Mesenchymal stem cell (in vitro differentiated cells and primary cell): ENCODE results near the gene LSM10.

Experiments
- DNase-seq: peaks from one replicate; pipeline ENCODE4 v3.0.0-alpha.2; 2013
- H2AFZ ChIP-seq: one replicate; pipeline ENCODE4 v1.6.1; 2013; ENCODE audit warnings: low read depth, mild to moderate bottlenecking, control low read depth, inconsistent platforms, low read length, moderate library complexity
- H2AK5ac ChIP-seq: 2 replicates; pipeline ENCODE4 v1.6.1; 2013; ENCODE audit warnings: low read length, moderate library complexity, mild to moderate bottlenecking, inconsistent platforms; ENCODE audit not compliant: severe bottlenecking
- H2BK120ac ChIP-seq: one replicate; pipeline ENCODE4 v1.6.1; 2013; ENCODE audit warnings: low read depth, mild to moderate bottlenecking, inconsistent platforms, low read length, moderate library complexity
- H2BK12ac ChIP-seq, 2 experiments: one replicate each; pipeline ENCODE4 v1.6.1; 2013; ENCODE audit warnings: inconsistent platforms in 2 of 2, low read length in 2 of 2, mild to moderate bottlenecking in 2 of 2, moderate library complexity in 2 of 2, control low read depth in 1 of 2
- H2BK15ac ChIP-seq: one replicate; pipeline ENCODE4 v1.6.1; 2013; ENCODE audit warnings: mild to moderate bottlenecking, low read depth, inconsistent platforms; ENCODE audit not compliant: poor library complexity, severe bottlenecking
- H2BK5ac ChIP-seq: 2 replicates; pipeline ENCODE4 v1.6.1; 2013; ENCODE audit warnings: low read depth, mild to moderate bottlenecking, low read length, control low read depth, inconsistent platforms; ENCODE audit not compliant: poor library complexity, severe bottlenecking
- H3K14ac ChIP-seq, 2 experiments: one replicate each; pipeline ENCODE4 v1.6.1; 2013; ENCODE audit warnings: inconsistent platforms in 2 of 2, low read length in 2 of 2, control low read depth in 1 of 2, mild to moderate bottlenecking in 1 of 2, moderate library complexity in 1 of 2
- H3K18ac ChIP-seq, 2 experiments: one replicate each; pipeline ENCODE4 v1.6.1; 2013; ENCODE audit warnings: inconsistent platforms in 2 of 2, low read length in 2 of 2, control low read depth in 1 of 2, low read depth in 1 of 2, mild to moderate bottlenecking in 1 of 2
- H3K23ac ChIP-seq, 2 experiments: one replicate each; pipeline ENCODE4 v1.6.1; 2013; ENCODE audit warnings: inconsistent platforms in 2 of 2, low read length in 2 of 2, mild to moderate bottlenecking in 2 of 2, moderate library complexity in 2 of 2, control low read depth in 1 of 2
- H3K27ac ChIP-seq: 2 replicates; pipeline ENCODE4 v1.5.1; 2013; ENCODE audit warnings: mild to moderate bottlenecking, moderate library complexity, low read length, control low read depth, inconsistent platforms; ENCODE audit not compliant: poor library complexity, severe bottlenecking
- H3K27me3 ChIP-seq, 2 experiments: 2 replicates each; pipeline versions ENCODE4 v1.6.1 to v1.7.0; 2013; ENCODE audit warnings: low read length in 2 of 2, mild to moderate bottlenecking in 2 of 2, moderate library complexity in 2 of 2, control low read depth in 1 of 2, inconsistent platforms in 1 of 2; ENCODE audit not compliant: control insufficient read depth in 1 of 2, insufficient read depth in 1 of 2
- H3K36me3 ChIP-seq, 2 experiments: 2 replicates each; pipeline versions ENCODE4 v1.6.1 to v1.7.0; 2013; ENCODE audit warnings: low read length in 2 of 2, control low read depth in 1 of 2, inconsistent platforms in 1 of 2, low read depth in 1 of 2, mild to moderate bottlenecking in 1 of 2; ENCODE audit not compliant: insufficient read depth in 2 of 2, control insufficient read depth in 1 of 2
- H3K4ac ChIP-seq, 2 experiments: one replicate each; pipeline ENCODE4 v1.6.1; 2013; ENCODE audit warnings: inconsistent platforms in 2 of 2, low read length in 2 of 2, mild to moderate bottlenecking in 2 of 2, moderate library complexity in 2 of 2, control low read depth in 1 of 2, low read depth in 1 of 2
- H3K4me1 ChIP-seq: 2 replicates; pipeline ENCODE4 v1.6.1; 2013; ENCODE audit warnings: low read depth, low read length, control low read depth; ENCODE audit not compliant: control insufficient read depth, insufficient read depth
- H3K4me2 ChIP-seq: 2 replicates; pipeline ENCODE4 v1.6.1; 2013; ENCODE audit warnings: low read length, mild to moderate bottlenecking, inconsistent platforms; ENCODE audit not compliant: poor library complexity, severe bottlenecking
- H3K4me3 ChIP-seq, 2 experiments: 2 replicates each; pipeline versions ENCODE4 v1.5.1 to v1.7.0; 2013; ENCODE audit warnings: low read length in 2 of 2, mild to moderate bottlenecking in 2 of 2, control low read depth in 1 of 2, low read depth in 1 of 2; ENCODE audit not compliant: insufficient read depth in 1 of 2
- H3K79me1 ChIP-seq: replicated peaks from 2 replicates; pipeline ENCODE4 v1.6.1; 2013; ENCODE audit warnings: mild to moderate bottlenecking, control low read depth, low read length, inconsistent platforms; ENCODE audit not compliant: poor library complexity, severe bottlenecking
- H3K9ac ChIP-seq: 2 replicates; pipeline ENCODE4 v1.7.0; 2013; ENCODE audit warnings: mild to moderate bottlenecking, low read length, moderate library complexity
- H3K9me3 ChIP-seq: 2 replicates; pipeline ENCODE4 v1.7.0; 2013; ENCODE audit warnings: mild to moderate bottlenecking, low read length; ENCODE audit not compliant: control insufficient read depth
- H4K8ac ChIP-seq: one replicate; pipeline ENCODE4 v1.6.1; 2013; ENCODE audit warnings: inconsistent platforms, mild to moderate bottlenecking, low read length, moderate library complexity
- H4K91ac ChIP-seq: one replicate; pipeline ENCODE4 v1.6.1; 2013; ENCODE audit warnings: mild to moderate bottlenecking, low read length, inconsistent platforms
- WGBS: methylation state at CpG from one replicate; pipeline ENCODE4 v1.1.7; 2013; ENCODE audit warnings: mixed read lengths; 5-methylcytosine and 5-hydroxymethylcytosine counted together

Gene LSM10

GRCh38 chr1:36419569-36419968 is 21.9 kb upstream of the LSM10 start:
- H2BK120ac ChIP-seq = no peak overlapping the region
- WGBS = 85% methylated on average over 3 of the region's 4 CpGs
- H3K27me3 ChIP-seq = no peaks in the 10 kb centered on the region
- no peak overlapping the region for H3K4me3 ChIP-seq
- H3K4ac ChIP-seq = no peak overlapping the region
- peaks cover 2% of the 10 kb centered on the region for H3K4me1 ChIP-seq
- H3K4me2 ChIP-seq = no peak overlapping the region
- DNase-seq = no peak
- H3K23ac ChIP-seq = no peak overlapping the region
- no peak overlapping the region for H3K27ac ChIP-seq
- no peak overlapping the region for H4K91ac ChIP-seq
- no peak overlapping the region for H3K14ac ChIP-seq
- H2AFZ ChIP-seq = no peak overlapping the region
- no peak overlapping the region for H4K8ac ChIP-seq
- no peaks in the 10 kb centered on the region for H3K9me3 ChIP-seq
- no peak overlapping the region for H2BK12ac ChIP-seq
- H3K9ac ChIP-seq = no peak overlapping the region
- H2AK5ac ChIP-seq = no peak overlapping the region
- H2BK5ac ChIP-seq = no peak overlapping the region
- H3K18ac ChIP-seq = no peak overlapping the region
- H3K36me3 ChIP-seq = peaks cover 15 to 48% of the 10 kb centered on the region in 2 experiments
- H2BK15ac ChIP-seq = no peak overlapping the region
- H3K79me1 ChIP-seq = no peaks in the 10 kb centered on the region

GRCh38 chr1:36419140-36419539 is 21.4 kb upstream of the LSM10 start:
- H3K27me3 ChIP-seq = no peaks in the 10 kb centered on the region
- peaks cover 2% of the 10 kb centered on the region for H3K4me1 ChIP-seq
- no peak overlapping the region for H2BK12ac ChIP-seq
- H3K14ac ChIP-seq = no peak overlapping the region
- H3K9ac ChIP-seq = no peak overlapping the region
- no peak overlapping the region for H2AK5ac ChIP-seq
- H3K9me3 ChIP-seq = no peaks in the 10 kb centered on the region
- H3K4ac ChIP-seq = no peak overlapping the region
- H4K8ac ChIP-seq = no peak overlapping the region
- H2AFZ ChIP-seq = no peak overlapping the region
- WGBS = 77% methylated on average over 3 of the region's 3 CpGs
- H3K4me2 ChIP-seq = no peak overlapping the region
- no peak overlapping the region for H3K18ac ChIP-seq
- peaks cover 15 to 44% of the 10 kb centered on the region in 2 experiments for H3K36me3 ChIP-seq
- DNase-seq = no peak
- no peak overlapping the region for H2BK15ac ChIP-seq
- H2BK120ac ChIP-seq = no peak overlapping the region
- H3K79me1 ChIP-seq = no peaks in the 10 kb centered on the region
- H4K91ac ChIP-seq = no peak overlapping the region
- H2BK5ac ChIP-seq = no peak overlapping the region
- H3K4me3 ChIP-seq = no peak overlapping the region
- no peak overlapping the region for H3K23ac ChIP-seq
- no peak overlapping the region for H3K27ac ChIP-seq

DNA sequence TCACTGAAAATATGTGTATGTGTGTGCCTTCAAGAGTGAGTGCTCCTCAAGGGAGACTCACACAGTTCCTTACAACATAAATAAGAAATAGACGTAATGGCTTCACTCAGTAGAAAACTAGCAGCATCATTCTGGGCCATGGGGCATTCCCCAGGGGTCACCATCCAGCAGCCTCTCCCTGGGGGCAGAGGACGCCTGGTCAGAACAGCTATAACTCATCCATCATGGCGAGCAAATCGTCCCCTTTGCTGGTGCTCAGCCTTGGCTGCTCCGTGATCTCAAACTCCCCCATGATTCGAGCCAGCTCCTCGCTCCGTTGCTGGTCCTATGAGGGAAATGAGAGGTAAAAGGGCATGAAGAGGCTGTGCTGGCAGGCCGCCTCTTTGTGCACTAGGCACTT is 20.2 kb upstream of the LSM10 start:
- no peak overlapping the region for H3K18ac ChIP-seq
- no peak overlapping the region for H2AK5ac ChIP-seq
- no peak overlapping the region for H3K4me3 ChIP-seq
- H3K4me2 ChIP-seq = no peak overlapping the region
- H4K91ac ChIP-seq = no peak overlapping the region
- WGBS = 90% methylated on average over 9 of the region's 9 CpGs
- no peak for DNase-seq
- H3K23ac ChIP-seq = no peak overlapping the region
- H3K79me1 ChIP-seq = no peaks in the 10 kb centered on the region
- H2AFZ ChIP-seq = no peak overlapping the region
- no peaks in the 10 kb centered on the region for H3K27me3 ChIP-seq
- no peak overlapping the region for H2BK120ac ChIP-seq
- no peaks in the 10 kb centered on the region for H3K9me3 ChIP-seq
- no peak overlapping the region for H3K9ac ChIP-seq
- no peak overlapping the region for H4K8ac ChIP-seq
- H2BK5ac ChIP-seq = no peak overlapping the region
- H3K14ac ChIP-seq = no peak overlapping the region
- H3K4ac ChIP-seq = no peak overlapping the region
- H2BK12ac ChIP-seq = no peak overlapping the region
- peaks cover 15 to 38% of the 10 kb centered on the region in 2 experiments for H3K36me3 ChIP-seq
- peaks cover 2% of the 10 kb centered on the region for H3K4me1 ChIP-seq
- H3K27ac ChIP-seq = no peak overlapping the region
- H2BK15ac ChIP-seq = no peak overlapping the region

GRCh38 chr1:36415661-36416326 is 18.1 kb upstream of the LSM10 start:
- Histone ChIP-seq H3K4me3 (no peak overlapping the region), H3K9ac (no peak overlapping the region), H2BK5ac (no peak overlapping the region), H3K18ac (no peak overlapping the region), H3K23ac (no peak overlapping the region), H3K27ac (no peak overlapping the region), H2AFZ (no peak overlapping the region), H2AK5ac (no peak overlapping the region), H3K79me1 (no peaks in the 10 kb centered on the region), H4K91ac (no peak overlapping the region), H3K4me1 (peaks cover 4% of the 10 kb centered on the region), H2BK120ac (no peak overlapping the region), H3K9me3 (no peaks in the 10 kb centered on the region), H3K27me3 (no peaks in the 10 kb centered on the region), H3K4ac (no peak overlapping the region), H3K14ac (no peak overlapping the region), H4K8ac (no peak overlapping the region), H2BK15ac (no peak overlapping the region), H3K4me2 (no peak overlapping the region), H2BK12ac (no peak overlapping the region), H3K36me3 (peaks cover 13 to 20% of the 10 kb centered on the region in 2 experiments)
- WGBS = 92% methylated on average over 15 of the region's 15 CpGs
- DNase-seq = no peak
